HG03432 (cell line): Measurements from ENCODE around the gene GAK.
"Not testable (repeated sequence)": the region's sequence is repeated elsewhere in the genome, so short reads cannot be mapped to it uniquely, and the experiment has no call there.

Experiments
- ATAC-seq: cut with Tn5 transposase; IDR thresholded peaks from one replicate; pipeline ENCODE4 v1.9.1; 2021; ENCODE audit warnings: mild to moderate bottlenecking, moderate library complexity; ENCODE audit not compliant: unreplicated experiment

The GAK gene

DNA sequence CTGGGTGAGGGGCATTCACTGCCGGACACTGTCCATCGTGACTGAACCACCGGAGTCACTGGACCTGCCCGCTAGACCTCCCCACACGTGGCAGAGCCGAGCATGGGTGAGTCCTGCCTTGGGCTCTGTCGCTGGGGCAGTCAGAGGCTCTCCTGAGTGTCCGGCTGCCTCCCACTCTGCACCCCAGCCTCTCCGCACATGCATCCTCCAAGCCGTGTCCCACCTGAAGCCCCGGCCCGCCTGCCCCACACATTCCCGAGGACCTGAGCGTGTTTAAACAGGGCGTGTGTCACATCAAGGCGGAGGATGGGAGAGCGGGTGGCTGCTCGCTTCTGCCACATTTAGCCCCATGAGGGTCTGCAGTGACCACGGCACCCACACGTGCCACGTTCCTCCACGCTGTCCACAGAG is 110.9 kb downstream of the GAK start:
- no peak for ATAC-seq

DNA sequence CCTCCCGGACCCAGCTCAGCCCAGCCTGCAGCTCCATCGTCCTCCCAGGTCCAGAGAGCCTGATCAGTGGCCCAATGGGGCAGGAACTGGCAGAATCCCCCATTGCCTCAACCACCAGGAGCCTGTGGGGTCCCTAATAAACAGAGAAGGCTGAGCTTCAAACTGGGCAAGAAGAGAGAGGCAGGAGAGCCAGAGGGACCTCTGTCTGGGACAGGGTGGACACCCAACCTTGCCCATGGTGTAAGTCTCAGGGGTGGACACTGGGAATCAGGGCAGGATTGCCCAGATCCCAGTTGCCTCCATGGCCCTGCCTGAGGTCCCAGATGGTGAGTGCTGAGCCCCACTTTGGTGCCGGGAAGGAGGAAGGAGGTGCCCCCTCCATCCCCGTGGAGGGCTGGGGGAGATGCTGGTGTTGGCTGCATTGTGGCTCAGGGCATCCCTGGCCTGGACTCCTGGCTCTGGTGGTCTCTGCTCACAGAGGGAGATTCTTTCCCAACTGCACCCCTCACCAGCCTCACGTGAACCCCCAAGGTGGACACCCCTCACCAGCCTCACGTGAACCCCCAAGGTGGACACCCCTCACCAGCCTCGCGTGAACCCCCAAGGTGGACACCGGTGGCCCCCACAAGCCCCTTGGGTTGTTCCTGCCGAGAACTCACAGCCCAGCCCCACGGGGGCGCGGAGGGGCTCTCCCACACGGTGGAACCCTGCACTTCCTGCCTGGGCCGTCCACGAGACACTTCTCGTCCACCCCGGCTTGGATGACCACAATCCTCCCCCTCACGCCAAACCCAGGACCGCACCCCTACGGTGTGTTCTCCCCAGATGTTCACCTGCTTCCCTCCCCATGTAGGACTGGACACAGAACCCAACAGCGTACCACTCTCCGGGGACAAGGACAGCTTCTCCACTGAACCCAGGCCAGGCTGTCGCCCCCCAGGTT is 111.6 kb downstream of the GAK start:
- no peak for ATAC-seq

DNA sequence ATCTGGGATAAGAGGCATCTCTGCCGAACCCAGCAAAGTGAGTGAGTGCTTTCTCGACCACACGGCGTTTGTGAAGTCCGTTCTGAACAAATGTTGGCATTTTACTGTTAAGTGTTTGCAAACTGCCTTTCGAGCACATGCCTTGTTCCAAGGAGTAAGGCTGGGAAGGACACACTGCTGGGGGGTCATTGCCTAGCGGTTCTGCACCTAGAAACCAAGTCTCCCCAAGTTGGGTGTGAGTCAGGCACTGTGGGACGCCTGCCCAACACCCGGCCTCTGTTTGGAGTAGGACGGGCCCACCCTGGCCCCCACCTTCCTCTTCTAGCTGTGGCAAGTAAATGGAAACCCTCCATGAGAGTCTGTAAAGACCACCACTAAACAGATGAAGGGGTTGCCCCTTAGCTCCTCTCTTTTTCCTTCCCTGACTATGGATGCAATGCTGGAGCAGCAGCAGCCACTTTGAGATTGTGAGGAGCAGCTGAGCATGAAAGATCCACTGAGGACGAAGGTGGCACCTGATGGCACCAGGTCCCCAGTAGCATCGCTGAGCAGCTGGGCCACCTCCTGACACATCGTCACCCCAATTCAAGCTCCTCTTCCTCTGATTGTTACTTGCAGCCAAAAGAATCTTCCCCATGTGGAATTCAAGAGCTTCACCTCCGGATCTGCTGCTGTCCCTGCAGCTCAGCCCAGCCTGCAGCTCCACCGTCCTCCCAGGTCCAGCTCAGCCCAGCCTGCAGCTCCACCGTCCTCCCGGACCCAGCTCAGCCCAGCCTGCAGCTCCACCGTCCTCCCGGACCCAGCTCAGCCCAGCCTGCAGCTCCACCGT is 112.5 kb downstream of the GAK start:
- no peak for ATAC-seq

DNA sequence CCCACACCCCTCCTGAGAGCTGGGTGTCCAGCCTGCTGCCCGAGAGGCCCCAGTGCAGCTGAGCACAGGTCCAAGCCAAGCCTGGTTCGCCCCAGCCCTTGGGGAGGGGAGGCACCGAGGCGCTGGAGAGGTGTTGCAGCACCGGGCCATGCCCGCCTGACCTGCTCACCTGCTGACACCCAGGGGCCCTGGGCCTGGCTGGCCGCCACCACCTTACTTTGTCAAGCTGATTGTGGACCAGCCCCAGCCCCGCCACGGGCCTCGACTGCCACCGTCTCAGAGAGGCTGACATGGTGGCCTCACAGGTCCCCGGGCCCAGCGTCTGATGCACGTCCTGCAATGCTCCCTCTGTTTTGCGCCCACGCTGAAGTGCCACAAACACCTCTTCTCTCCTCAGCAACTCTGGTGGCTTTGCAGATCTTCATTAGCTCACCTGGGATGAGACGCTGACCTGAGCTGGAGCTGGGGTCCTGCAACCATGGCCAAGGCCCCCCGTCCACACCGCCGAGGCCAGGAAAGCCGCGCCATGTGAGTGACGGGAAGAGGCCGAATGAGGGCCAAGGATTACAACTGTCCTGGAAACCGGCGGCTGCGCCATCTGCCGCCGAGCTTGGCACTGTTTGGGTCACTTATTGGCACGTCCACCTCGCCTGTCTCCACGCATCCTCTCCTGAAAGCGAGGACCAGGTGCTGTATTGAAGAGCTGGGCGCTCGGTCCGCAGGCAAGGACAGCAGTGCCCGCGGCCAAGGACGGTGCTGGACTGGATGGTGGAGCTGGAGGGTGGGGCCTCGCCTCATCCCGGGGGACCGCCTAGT is 113.8 kb downstream of the GAK start:
- ATAC-seq: no peak

DNA sequence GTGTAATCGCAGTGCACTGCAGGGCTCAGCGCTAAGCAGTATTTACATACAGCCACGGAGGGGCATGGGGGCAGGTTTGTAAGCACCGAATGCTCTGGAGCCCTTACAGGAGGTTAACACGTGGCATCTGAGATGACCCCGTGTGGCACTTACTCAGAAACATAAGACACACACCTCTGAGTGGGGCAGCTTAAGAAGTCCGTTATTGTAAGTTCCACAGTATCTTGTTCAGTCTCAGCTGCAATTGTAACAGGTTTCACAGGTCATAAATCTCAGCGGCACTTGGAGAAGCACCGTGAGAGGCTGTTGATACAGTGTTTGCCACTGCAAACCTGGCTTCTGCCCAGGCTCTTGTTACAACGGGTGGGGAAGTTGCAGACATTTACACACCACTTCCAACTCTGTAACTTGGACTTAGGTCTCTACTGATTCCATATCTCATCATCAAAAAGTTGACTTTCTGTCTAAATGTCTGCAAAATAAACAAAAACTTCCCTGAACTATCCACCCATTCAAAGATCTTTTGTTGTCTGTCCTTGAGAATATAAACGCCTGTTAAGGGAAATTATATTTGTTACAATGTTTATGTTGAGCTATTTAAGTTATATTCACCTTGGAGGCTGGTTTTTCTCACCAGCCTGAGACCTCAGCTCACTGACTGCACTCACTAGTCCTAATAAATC is 116.5 kb downstream of the GAK start:
- ATAC-seq: no peak

DNA sequence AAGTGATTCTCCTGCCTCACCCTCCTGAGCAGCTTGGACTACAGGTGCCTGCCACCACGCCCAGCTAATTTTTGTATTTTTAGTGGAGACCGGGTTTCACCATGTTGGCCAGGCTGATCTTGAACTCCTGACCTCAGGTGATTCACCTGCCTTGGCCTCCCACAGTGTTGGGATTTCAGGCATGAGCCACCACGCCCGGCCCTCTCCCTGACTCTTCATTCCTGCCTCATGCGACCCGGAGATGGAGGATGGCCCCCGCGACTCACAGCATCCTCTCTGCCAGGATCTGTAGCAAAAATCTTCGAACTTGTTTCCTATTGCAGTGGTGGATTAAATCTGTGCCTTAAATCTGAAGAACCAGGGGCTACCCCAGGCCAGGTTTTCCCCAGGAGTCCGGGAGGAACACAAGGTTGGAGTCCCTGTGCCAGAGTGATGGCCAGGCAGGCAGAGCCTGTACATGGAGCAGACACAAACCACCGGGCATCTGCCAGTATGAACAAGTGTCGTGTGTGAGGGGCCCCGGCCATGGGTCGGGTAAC is 117.7 kb downstream of the GAK start:
- no peak for ATAC-seq

DNA sequence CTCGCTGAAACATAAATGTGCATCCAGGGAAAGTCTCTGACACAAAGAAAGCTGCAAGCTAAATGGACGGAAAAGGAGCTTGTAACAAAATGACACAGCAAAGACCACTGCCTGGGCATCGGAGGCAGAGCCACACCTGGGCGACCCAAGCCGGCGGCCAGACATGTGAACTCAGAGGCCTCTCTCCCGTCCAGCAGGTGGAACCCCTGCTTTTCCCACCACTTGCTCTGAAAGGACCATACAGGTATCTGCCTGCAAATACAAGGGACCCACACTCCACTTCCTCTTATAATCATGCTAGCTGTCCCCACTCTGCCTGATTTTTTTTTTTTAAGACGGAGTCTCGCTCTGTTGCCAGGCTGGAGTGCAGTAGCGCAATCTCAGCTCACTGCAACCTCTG is 118.2 kb downstream of the GAK start:
- ATAC-seq: no peak

DNA sequence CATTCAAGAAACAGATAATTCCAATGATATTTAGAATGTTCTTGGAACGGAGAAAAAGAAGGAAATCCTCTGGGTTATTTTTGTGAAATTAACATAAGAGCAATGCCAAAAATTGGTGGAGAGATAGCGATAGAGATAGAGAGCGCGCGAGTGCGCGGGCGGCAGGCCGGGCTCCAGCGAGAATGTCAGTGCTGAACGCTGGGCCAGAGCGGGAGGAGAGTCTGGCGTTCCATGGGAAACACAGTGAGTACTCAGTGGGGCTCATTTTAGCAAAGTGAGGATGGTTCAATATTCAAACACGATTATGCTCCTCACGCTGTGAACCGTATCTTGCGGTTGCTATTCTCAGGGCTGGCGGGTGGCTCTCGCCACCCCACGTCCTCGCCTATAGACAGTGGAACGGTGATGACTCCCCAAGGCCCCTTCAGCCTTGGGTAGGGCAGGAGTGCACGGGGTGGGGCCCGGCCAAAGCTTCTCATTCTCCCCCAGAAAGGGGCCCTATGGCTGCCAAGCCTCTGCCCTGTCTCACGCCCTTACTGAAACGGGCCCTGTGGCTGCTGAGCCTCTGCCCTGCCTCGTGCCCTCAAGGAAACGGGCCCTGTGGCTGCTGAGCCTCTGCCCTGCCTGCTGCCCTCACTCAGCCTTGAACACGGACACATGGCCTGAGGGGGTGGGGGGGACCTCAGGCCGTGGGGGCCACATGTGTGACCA is 123.1 kb downstream of the GAK start:
- no peak for ATAC-seq

DNA sequence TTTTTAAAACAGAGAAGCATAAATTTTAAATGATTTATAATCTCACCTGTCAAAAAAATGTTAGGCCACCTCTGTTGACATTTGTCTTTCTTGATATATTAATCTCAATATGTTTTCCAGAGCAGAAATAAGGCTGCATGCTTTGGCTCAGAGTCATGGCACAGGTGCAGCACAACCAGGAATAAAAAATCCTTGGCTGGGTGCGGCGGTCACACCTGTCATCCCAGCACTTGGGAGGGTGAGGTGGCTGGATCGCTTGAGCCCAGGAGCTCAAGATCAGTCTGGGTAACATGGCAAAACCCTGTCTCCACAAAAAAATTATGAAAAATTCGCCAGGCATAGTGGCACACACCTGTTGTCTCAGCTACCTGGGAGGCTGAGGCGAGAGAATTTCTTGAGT is 124.3 kb downstream of the GAK start:
- no peak for ATAC-seq

DNA sequence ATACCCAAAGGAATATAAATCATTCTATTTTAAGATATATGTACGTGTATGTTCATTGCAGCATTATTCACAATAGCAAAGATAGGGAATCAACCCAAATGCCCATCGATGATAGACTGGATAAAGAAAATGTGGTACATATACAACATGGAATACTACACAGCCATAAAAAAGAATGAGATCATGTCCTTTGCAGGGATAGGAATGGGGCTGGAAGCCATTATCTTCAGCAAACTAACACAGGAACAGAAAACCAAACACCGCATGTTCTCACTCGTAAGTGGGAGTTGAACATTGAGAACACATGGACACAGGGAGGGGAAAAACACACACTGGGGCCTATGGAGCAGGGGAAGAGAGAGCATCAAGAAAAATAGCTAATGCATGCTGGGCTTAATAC is 125.1 kb downstream of the GAK start:
- ATAC-seq: not testable (repeated sequence)

DNA sequence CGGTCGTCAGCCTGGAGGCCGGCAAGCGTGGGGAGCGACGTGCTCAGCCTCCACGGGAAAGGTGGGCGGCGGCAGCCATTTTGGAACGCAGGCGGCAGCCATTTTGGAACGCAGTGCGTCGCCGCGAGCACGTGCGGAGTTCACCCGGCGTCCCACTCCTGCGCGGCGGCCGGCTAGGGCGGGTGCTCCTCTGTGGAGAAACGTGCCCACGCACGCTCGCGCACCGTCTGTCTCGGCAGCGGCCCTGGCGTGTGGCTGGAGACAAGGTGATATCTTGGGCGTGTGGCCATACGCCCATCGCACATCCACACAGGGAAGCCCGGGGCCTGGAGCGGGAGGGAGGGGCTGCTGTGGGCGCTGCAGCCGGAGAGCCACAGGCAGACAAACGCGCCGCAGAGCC is 127.3 kb downstream of the GAK start:
- no peak for ATAC-seq

DNA sequence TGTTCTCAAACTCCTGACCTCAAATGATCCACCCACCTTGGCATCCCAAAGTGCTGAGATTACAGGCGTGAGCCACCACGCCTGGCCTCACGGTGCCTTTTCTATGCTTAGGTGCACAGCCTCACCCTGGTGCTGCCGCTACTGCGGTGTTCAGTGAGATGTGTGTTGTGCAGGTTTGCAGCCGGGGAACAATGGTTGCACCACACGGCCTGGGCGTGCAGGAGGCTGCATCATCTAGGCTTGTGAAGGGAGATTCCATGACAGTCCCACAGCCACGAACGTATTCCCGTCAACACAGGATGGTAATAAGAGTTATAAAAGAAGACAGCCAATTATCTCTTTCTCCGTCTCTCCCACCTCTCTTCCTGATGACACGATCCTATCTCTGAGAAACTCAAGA is 128.2 kb downstream of the GAK start:
- no peak for ATAC-seq

DNA sequence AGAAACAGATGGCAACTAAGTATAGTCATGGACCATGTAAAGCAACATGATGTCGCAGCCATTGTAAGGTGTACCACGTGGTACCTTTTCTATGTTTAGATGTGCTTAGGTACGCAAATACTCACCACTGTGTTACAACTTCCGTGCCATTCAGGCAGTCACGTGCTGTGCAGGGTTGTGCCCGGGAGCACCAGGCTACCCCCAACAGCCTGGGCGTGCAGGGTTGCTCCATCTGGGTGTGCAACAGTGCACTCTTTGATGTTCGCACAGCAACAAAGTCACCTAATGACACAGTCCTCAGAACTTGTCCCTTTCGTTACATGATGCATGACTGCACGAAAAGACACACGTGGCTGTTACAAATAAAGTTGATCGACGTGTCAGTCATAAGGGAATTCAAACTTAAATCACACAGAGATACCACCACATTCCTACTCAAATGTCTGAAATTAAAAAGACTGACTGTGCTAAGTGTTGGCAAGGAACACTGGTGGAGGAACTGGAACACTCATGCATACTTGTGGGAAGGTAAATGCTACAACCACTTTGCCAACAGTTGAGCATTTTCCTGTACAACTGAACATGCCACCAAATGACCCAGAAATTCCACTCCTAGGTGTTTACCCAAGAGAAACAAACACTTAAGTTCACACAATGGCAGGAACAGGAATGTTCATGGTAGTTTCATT is 130.5 kb downstream of the GAK start:
- no peak for ATAC-seq
